ENCODE data around the gene CBR1.

Gene CBR1

GRCh38 chr21:36080386-36080785 lies 10.6 kb downstream of the CBR1 start:
- H3F3A ChIP-seq (ENCODE audit: low read depth): no peaks in the 10 kb centered on the region
- no peaks in the 10 kb centered on the region for H3K27me3 ChIP-seq (ENCODE audit: insufficient read depth, low read length, poor library complexity, severe bottlenecking)
- H3K4me2 ChIP-seq (ENCODE audit: low read depth, low read length, poor library complexity, severe bottlenecking): no peak overlapping the region
- no peaks in the 10 kb centered on the region for H3K9me2 ChIP-seq (replicated peaks; ENCODE audit: low read depth, low read length)
- TF ChIP-seq CTCF (conservative IDR thresholded peaks at IDR 0.05; ENCODE audit: low read length): no peak
- no peak for TF ChIP-seq EZH2phosphoT487 (IDR thresholded peaks at IDR 0.05; ENCODE audit: borderline replicate concordance)
- no peak overlapping the region for H3K9ac ChIP-seq (ENCODE audit: low read depth, low read length, poor library complexity, severe bottlenecking)
- H3K4me1 ChIP-seq (ENCODE audit: insufficient read depth, low read length, poor library complexity, severe bottlenecking): no peaks in the 10 kb centered on the region
- H4K20me1 ChIP-seq (ENCODE audit: insufficient read depth, low read length, poor library complexity, severe bottlenecking): no peaks in the 10 kb centered on the region
- no peak overlapping the region for H2AFZ ChIP-seq (ENCODE audit: low read length)
- H3K79me2 ChIP-seq (ENCODE audit: insufficient read depth, low read length): no peaks in the 10 kb centered on the region
- no peak overlapping the region for H3K4me3 ChIP-seq (ENCODE audit: low read length, poor library complexity, severe bottlenecking)
- H3K9me3 ChIP-seq (ENCODE audit: insufficient read depth, low read depth, low read length): no peaks in the 10 kb centered on the region
- H3K36me3 ChIP-seq (ENCODE audit: insufficient read depth, low read length): no peaks in the 10 kb centered on the region

GRCh38 chr21:36082237-36082664 lies 12.4 kb downstream of the CBR1 start:
- no peak for TF ChIP-seq EZH2phosphoT487 (IDR thresholded peaks at IDR 0.05; ENCODE audit: borderline replicate concordance)
- TF ChIP-seq CTCF (conservative IDR thresholded peaks at IDR 0.05; ENCODE audit: low read length): no peak

GRCh38 chr21:36087362-36088138 lies 17.7 kb downstream of the CBR1 start:
- no peak overlapping the region for H3K4me2 ChIP-seq (ENCODE audit: low read depth, low read length, poor library complexity, severe bottlenecking)
- H3K79me2 ChIP-seq (ENCODE audit: insufficient read depth, low read length): no peaks in the 10 kb centered on the region
- no peaks in the 10 kb centered on the region for H4K20me1 ChIP-seq (ENCODE audit: insufficient read depth, low read length, poor library complexity, severe bottlenecking)
- H3K9ac ChIP-seq (ENCODE audit: low read depth, low read length, poor library complexity, severe bottlenecking): no peak overlapping the region
- no peak overlapping the region for H2AFZ ChIP-seq (ENCODE audit: low read length)
- no peaks in the 10 kb centered on the region for H3K27me3 ChIP-seq (ENCODE audit: insufficient read depth, low read length, poor library complexity, severe bottlenecking)
- no peaks in the 10 kb centered on the region for H3K4me1 ChIP-seq (ENCODE audit: insufficient read depth, low read length, poor library complexity, severe bottlenecking)
- no peaks in the 10 kb centered on the region for H3K36me3 ChIP-seq (ENCODE audit: insufficient read depth, low read length)
- no peaks in the 10 kb centered on the region for H3K9me3 ChIP-seq (ENCODE audit: insufficient read depth, low read depth, low read length)
- TF ChIP-seq EZH2phosphoT487 (IDR thresholded peaks at IDR 0.05; ENCODE audit: borderline replicate concordance) (no peak), CTCF (conservative IDR thresholded peaks at IDR 0.05; ENCODE audit: low read length) (peak; percentile 56)
- no peak overlapping the region for H3K4me3 ChIP-seq (ENCODE audit: low read length, poor library complexity, severe bottlenecking)
- H3F3A ChIP-seq (ENCODE audit: low read depth): no peaks in the 10 kb centered on the region
- H3K9me2 ChIP-seq (replicated peaks; ENCODE audit: low read depth, low read length): no peaks in the 10 kb centered on the region

More at GRCh38 chr21:36082237-36082664, 12.4 kb downstream of the CBR1 start:
- H3K36me3 ChIP-seq (ENCODE audit: insufficient read depth, low read length): no peaks in the 10 kb centered on the region
- H3K9me3 ChIP-seq (ENCODE audit: insufficient read depth, low read depth, low read length): no peaks in the 10 kb centered on the region
- H3F3A ChIP-seq (ENCODE audit: low read depth): no peaks in the 10 kb centered on the region
- H3K4me3 ChIP-seq (ENCODE audit: low read length, poor library complexity, severe bottlenecking): no peak overlapping the region
- no peaks in the 10 kb centered on the region for H4K20me1 ChIP-seq (ENCODE audit: insufficient read depth, low read length, poor library complexity, severe bottlenecking)
- no peak overlapping the region for H2AFZ ChIP-seq (ENCODE audit: low read length)
- H3K4me1 ChIP-seq (ENCODE audit: insufficient read depth, low read length, poor library complexity, severe bottlenecking): no peaks in the 10 kb centered on the region
- H3K79me2 ChIP-seq (ENCODE audit: insufficient read depth, low read length): no peaks in the 10 kb centered on the region
- H3K4me2 ChIP-seq (ENCODE audit: low read depth, low read length, poor library complexity, severe bottlenecking): no peak overlapping the region
- H3K9me2 ChIP-seq (replicated peaks; ENCODE audit: low read depth, low read length): no peaks in the 10 kb centered on the region
- H3K9ac ChIP-seq (ENCODE audit: low read depth, low read length, poor library complexity, severe bottlenecking): no peak overlapping the region
- no peaks in the 10 kb centered on the region for H3K27me3 ChIP-seq (ENCODE audit: insufficient read depth, low read length, poor library complexity, severe bottlenecking)

Data from Loucy (cell line).